B cell (primary cell): Measurements from ENCODE around the gene ZACN. TPM values are rescaled to one million over a fixed set of nuclear protein-coding genes. Genes with fewer than 3 reads are reported as not detected.

ENCODE experiments used
- ATAC-seq: fragments of 200-7000 bp; cut with Tn5 transposase; one replicate; pipeline ENCODE4 v1.10.0; 2021; ENCODE audit warnings: low read depth, mild to moderate bottlenecking, moderate number of reproducible peaks, moderate library complexity
- CTCF ChIA-PET: fragments of 350-600 bp; sonication (Branson Sonifier 250); formaldehyde crosslinking; loops from one replicate; lab custom pipeline; 2021; ENCODE audit warnings: antibody characterized with exemption, inconsistent platforms; lab: Charles Lee
- POLR2A ChIA-PET: fragments of 350-600 bp; sonication (Branson Sonifier 250); formaldehyde crosslinking; loops from one replicate; lab custom pipeline; 2021; ENCODE audit warnings: antibody characterized with exemption; lab: Charles Lee
- DNase-seq: peaks from one replicate; pipeline ENCODE4 v3.0.0; 2013
- H2AFZ ChIP-seq: 2 replicates; pipeline ENCODE4 v1.6.1; 2012; ENCODE audit warnings: mild to moderate bottlenecking, low read depth, low read length; ENCODE audit not compliant: insufficient read depth, poor library complexity, severe bottlenecking
- H3K27ac ChIP-seq, 2 donors: 1 replicate in 1 of 2; 2 replicates in 1 of 2; pipeline ENCODE4 v1.5.1; 2012 to 2013; ENCODE audit warnings: low read length in 2 of 2, mild to moderate bottlenecking in 2 of 2, moderate library complexity in 1 of 2
- H3K27me3 ChIP-seq, 4 experiments: fragments of 200-600 bp in 1 of 4; sonication (generic) in 1 of 4; replicated peaks in 1 of 4; 1 replicate in 2 of 4; 2 replicates in 2 of 4; pipeline versions ENCODE4 v1.6.1 to v1.7.0; 2013 to 2016; ENCODE audit warnings: low read length in 3 of 4, mild to moderate bottlenecking in 2 of 4, mixed read lengths in 1 of 4, moderate library complexity in 1 of 4; ENCODE audit not compliant: insufficient read depth in 4 of 4, control insufficient read depth in 3 of 4; ENCODE audit errors: control extremely low read depth in 1 of 4
- H3K36me3 ChIP-seq, 2 experiments: replicated peaks in 1 of 2; 1 replicate in 1 of 2; 2 replicates in 1 of 2; pipeline versions ENCODE4 v1.6.1 to v1.7.1; 2013; ENCODE audit warnings: low read length in 1 of 2; ENCODE audit not compliant: insufficient read depth in 2 of 2, control insufficient read depth in 1 of 2; ENCODE audit errors: control extremely low read depth in 1 of 2, extremely low read depth in 1 of 2
- H3K4me1 ChIP-seq, 2 donors: fragments of 200-600 bp in 1 of 2; sonication (generic) in 1 of 2; 1 replicate in 1 of 2; 2 replicates in 1 of 2; pipeline versions ENCODE4 v1.5.1 to v1.6.1; 2013 to 2017; ENCODE audit warnings: low read length in 2 of 2; ENCODE audit not compliant: control insufficient read depth in 2 of 2, insufficient read depth in 2 of 2
- H3K4me2 ChIP-seq: replicated peaks from 2 replicates; pipeline ENCODE3; 2012; ENCODE audit warnings: mild to moderate bottlenecking, low read depth, low read length; ENCODE audit not compliant: poor library complexity, severe bottlenecking
- H3K4me3 ChIP-seq, 5 experiments: fragments of 200-600 bp in 1 of 5; sonication (generic) in 1 of 5; 1 replicate in 3 of 5; 2 replicates in 2 of 5; pipeline versions ENCODE4 v1.5.1 to v1.7.0; 2011 to 2016; ENCODE audit warnings: low read length in 4 of 5, mild to moderate bottlenecking in 4 of 5, low read depth in 2 of 5, control low read depth in 1 of 5, moderate library complexity in 1 of 5; ENCODE audit not compliant: insufficient read depth in 1 of 5; ENCODE audit errors: control extremely low read depth in 1 of 5, extremely low read depth in 1 of 5
- H3K79me2 ChIP-seq: fragments of 200-600 bp; sonication (generic); one replicate; pipeline ENCODE4 v1.6.0; 2016; ENCODE audit warnings: low read length; ENCODE audit not compliant: control insufficient read depth, insufficient read depth
- H3K9ac ChIP-seq: fragments of 200-600 bp; sonication (generic); 2 replicates; pipeline ENCODE4 v1.6.1; 2017; ENCODE audit warnings: mild to moderate bottlenecking, low read length, moderate library complexity
- H3K9me3 ChIP-seq, 3 donors: one replicate each; pipeline versions ENCODE4 v1.6.1 to v1.7.1; 2013; ENCODE audit warnings: low read length in 2 of 3; ENCODE audit not compliant: control insufficient read depth in 2 of 3, insufficient read depth in 1 of 3; ENCODE audit errors: control extremely low read depth in 1 of 3
- H4K20me1 ChIP-seq: 2 replicates; pipeline ENCODE4 v1.6.0; 2012; ENCODE audit warnings: mild to moderate bottlenecking, low read length; ENCODE audit not compliant: insufficient read depth, control insufficient read depth, poor library complexity, severe bottlenecking
- H3K27ac Mint-ChIP-seq: one replicate; pipeline ENCODE4 v1.8.0; 2021; ENCODE audit warnings: mixed read lengths
- H3K27me3 Mint-ChIP-seq: one replicate; pipeline ENCODE4 v1.8.0; 2021; ENCODE audit warnings: mixed read lengths
- H3K4me1 Mint-ChIP-seq: one replicate; pipeline ENCODE4 v1.8.0; 2021; ENCODE audit warnings: mixed read lengths
- H3K4me3 Mint-ChIP-seq: one replicate; pipeline ENCODE4 v1.8.0; 2021; ENCODE audit warnings: mixed read lengths
- H3K9me3 Mint-ChIP-seq: one replicate; pipeline ENCODE4 v1.8.0; 2022; ENCODE audit warnings: mixed read lengths; ENCODE audit not compliant: insufficient read depth
- EZH2 ChIP-seq: IDR thresholded peaks from 2 replicates; pipeline ENCODE4 v1.6.1; 2012; ENCODE audit warnings: borderline replicate concordance, low read depth, mild to moderate bottlenecking, moderate library complexity, low read length; ENCODE audit not compliant: insufficient read depth, poor library complexity, severe bottlenecking
- WGBS: methylation state at CpG from one replicate; pipeline ENCODE4 v1.1.5; 2013; ENCODE audit warnings: missing lambda C conversion rate; ENCODE audit not compliant: insufficient coverage; 5-methylcytosine and 5-hydroxymethylcytosine counted together
- intact Hi-C: fragments of 100-400 bp; cut with micrococcal nuclease; formaldehyde crosslinking; loops from one replicate; pipeline ENCODE4 v1.10.0; 2022
- polyA plus RNA-seq: library from polyadenylated mRNA; depleted of rRNA; stranded (reverse); fragments of >200 nt; gene quantifications from 2 replicates; pipeline ENCODE4 v1.2.3, GENCODE V29; 2012
- total RNA-seq, 2 donors: library from RNA; stranded (reverse); fragments of 120-200 nt in 1 of 2; gene quantifications; 1 replicate in 1 of 2; 2 replicates in 1 of 2; pipeline versions ENCODE4 v1.2.3 to v1.2.4, GENCODE V29; 2013 to 2022
- TF ChIP-seq, protein P1 (sequence below): fragments of 200-600 bp; IDR thresholded peaks from one replicate; pipeline ENCODE4 v1.8.0; 2022; ENCODE audit warnings: antibody characterized with exemption, mild to moderate bottlenecking

The ZACN gene
- total and polyA plus RNA-seq, 2 donors (not counting 1 experiment from before 2014, with no cell fraction given): 0.37 to 0.45 TPM

DNA sequence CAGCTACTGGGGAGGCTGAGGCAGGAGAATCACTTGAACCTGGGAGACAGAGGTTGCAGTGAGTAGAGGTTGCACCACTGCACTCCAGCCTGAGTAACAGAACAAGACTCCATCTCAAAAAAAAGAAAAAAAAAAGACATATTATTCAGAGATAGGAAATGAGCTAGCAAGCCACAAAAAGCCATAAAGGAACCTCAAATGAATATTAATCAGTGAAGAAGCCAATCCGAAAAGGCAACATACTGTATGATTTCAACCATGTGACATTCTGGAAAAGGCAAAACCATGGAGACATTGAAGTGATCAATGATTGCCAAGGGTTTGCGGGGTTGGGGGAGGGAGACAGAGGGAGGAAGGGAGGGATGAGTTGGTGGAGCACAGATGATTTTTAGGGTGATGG, 33.0 kb downstream of the ZACN start:
- ATAC-seq (no peak), DNase-seq (no peak)
- ChIA-PET CTCF (interaction anchor here (3.2 kb wide), 1 partner anchor 167 kb away, joined by 13 read pairs; no protein-coding TSS in a partner anchor), POLR2A (no interaction called here)
- H3K79me2 ChIP-seq: no peaks in the 10 kb centered on the region
- H3K27me3 Mint-ChIP-seq: no peaks in the 10 kb centered on the region
- no peaks in the 10 kb centered on the region for H3K9me3 Mint-ChIP-seq
- intact Hi-C loops: no loop called here
- no peak overlapping the region for H3K27ac ChIP-seq
- no peaks in the 10 kb centered on the region for H4K20me1 ChIP-seq
- H3K4me1 Mint-ChIP-seq: no peaks in the 10 kb centered on the region
- no peaks in the 10 kb centered on the region for H3K4me1 ChIP-seq
- WGBS: 71% methylated on average over 2 of the region's 2 CpGs
- no peaks in the 10 kb centered on the region for H3K27me3 ChIP-seq
- H2AFZ ChIP-seq: no peak overlapping the region
- TF ChIP-seq, protein P1, sequence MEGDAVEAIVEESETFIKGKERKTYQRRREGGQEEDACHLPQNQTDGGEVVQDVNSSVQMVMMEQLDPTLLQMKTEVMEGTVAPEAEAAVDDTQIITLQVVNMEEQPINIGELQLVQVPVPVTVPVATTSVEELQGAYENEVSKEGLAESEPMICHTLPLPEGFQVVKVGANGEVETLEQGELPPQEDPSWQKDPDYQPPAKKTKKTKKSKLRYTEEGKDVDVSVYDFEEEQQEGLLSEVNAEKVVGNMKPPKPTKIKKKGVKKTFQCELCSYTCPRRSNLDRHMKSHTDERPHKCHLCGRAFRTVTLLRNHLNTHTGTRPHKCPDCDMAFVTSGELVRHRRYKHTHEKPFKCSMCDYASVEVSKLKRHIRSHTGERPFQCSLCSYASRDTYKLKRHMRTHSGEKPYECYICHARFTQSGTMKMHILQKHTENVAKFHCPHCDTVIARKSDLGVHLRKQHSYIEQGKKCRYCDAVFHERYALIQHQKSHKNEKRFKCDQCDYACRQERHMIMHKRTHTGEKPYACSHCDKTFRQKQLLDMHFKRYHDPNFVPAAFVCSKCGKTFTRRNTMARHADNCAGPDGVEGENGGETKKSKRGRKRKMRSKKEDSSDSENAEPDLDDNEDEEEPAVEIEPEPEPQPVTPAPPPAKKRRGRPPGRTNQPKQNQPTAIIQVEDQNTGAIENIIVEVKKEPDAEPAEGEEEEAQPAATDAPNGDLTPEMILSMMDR: no peak
- no peak for TF ChIP-seq EZH2
- H3K9me3 ChIP-seq: no peaks in the 10 kb centered on the region
- H3K36me3 ChIP-seq: no peaks in the 10 kb centered on the region
- no peak overlapping the region for H3K4me3 ChIP-seq
- no peak overlapping the region for H3K9ac ChIP-seq
- no peak overlapping the region for H3K4me3 Mint-ChIP-seq
- no peak overlapping the region for H3K27ac Mint-ChIP-seq
- H3K4me2 ChIP-seq: no peak overlapping the region

DNA sequence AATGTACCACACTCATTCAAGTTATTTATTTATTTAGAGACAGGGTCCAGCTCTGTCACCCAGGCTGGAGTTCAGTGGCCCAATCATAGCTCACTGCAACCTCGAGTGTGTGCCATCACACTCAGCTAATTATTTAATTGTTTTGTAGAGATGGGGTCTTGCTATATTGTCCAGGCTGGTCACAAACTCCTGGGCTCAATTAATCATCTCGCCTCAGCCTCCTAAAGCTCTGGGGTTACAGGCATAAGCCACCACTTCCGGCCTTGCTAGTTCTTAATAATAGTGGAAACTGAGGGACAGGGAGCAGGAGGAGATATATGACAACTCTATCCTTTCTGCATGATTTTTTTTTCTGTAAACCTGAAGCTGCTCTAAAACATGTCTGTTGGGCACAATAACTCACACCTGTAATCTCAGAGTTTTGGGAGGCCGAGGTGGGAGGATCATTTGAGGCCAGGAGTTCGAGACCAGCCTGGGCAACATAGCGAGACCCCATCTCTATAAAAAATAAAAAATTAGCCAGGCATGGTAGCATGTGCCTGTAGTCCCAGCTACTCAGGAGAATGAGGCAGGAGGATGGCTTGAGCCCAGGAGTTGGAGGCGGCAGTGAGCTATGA, 36.3 kb downstream of the ZACN start:
- POLR2A ChIA-PET: interaction anchor here (0.5 kb wide), 1 partner anchor 165 kb away, joined by 5 read pairs; no protein-coding TSS in a partner anchor
- 100% methylated on average over 3 of the region's 7 CpGs for WGBS

More for the DNA sequence above, 36.3 kb downstream of the ZACN start:
- no peak for TF ChIP-seq EZH2
- TF ChIP-seq, protein P1: no peak
- ATAC-seq (no peak), DNase-seq (no peak)
- H3K4me3 Mint-ChIP-seq: no peak overlapping the region
- CTCF ChIA-PET: interaction anchor here (1.4 to 16.8 kb wide), 3 partner anchors 159 to 189 kb away, joined by 3 to 435 read pairs (median 3); no protein-coding TSS in a partner anchor
- Histone ChIP-seq H2AFZ (no peak overlapping the region), H3K9ac (no peak overlapping the region), H3K4me1 (no peaks in the 10 kb centered on the region), H3K4me2 (no peak overlapping the region), H3K36me3 (no peaks in the 10 kb centered on the region), H3K9me3 (no peaks in the 10 kb centered on the region), H3K4me3 (no peak overlapping the region), H4K20me1 (no peaks in the 10 kb centered on the region), H3K79me2 (no peaks in the 10 kb centered on the region), H3K27me3 (peaks cover 0 to 6% (median 0%) of the 10 kb centered on the region in 4 experiments), H3K27ac (no peak overlapping the region)
- H3K4me1 Mint-ChIP-seq: no peaks in the 10 kb centered on the region
- no peaks in the 10 kb centered on the region for H3K27me3 Mint-ChIP-seq
- no peaks in the 10 kb centered on the region for H3K9me3 Mint-ChIP-seq
- H3K27ac Mint-ChIP-seq: no peak overlapping the region
- intact Hi-C loops: no loop called here
